Measurements from ENCODE around the gene PDIA2.

PDIA2 gene

DNA sequence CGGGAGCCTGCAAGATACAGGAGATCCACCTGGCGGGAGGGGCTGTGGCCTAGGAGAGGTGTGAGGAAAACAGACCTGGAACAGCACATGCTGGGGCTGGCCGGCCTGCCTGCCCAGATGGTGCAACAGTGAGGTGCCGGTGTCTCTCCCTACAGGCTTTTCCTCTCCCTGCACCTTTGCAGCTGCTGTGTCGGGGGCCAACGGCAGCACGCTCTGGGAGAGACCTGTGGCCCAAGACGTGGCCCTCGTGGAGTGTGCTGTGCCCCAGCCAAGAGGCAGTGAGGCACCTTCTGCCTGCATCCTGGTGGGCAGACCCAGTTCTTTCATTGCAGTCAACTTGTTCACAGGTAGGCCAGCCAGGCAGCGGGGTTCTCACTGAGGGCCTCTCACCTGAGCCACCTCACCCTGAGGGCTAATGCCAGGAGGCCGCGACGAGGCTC lies 23.1 kb upstream of the PDIA2 start:
- 97% methylated on average over 13 of the region's 13 CpGs for WGBS
- no peaks in the 10 kb centered on the region for H3K79me1 ChIP-seq (replicated peaks; ENCODE audit: low read length, poor library complexity, severe bottlenecking)

DNA sequence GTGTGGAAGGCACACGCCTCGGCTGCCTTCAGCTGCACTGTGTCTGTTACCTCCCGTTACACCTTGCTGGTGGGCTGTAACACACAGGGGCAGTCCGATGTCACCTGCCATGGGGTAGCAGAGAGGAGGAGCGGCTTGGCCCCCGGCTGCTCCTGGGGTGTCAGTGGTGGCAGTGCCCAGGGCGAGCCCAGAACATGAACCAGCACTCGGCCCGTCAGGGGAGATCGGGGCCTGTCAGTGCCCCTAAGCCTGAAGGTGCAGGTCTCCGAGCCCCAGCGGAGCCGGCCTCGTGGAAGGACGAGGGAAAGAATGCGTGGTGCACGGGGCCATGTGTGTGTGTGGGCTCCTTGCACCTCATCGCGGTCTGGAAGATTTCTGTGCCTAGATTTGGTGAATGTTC lies 22.6 kb upstream of the PDIA2 start:
- no peaks in the 10 kb centered on the region for H3K9me3 ChIP-seq (ENCODE audit: control insufficient read depth, low read length)
- no peak overlapping the region for H2AK5ac ChIP-seq (ENCODE audit: low read length, severe bottlenecking)
- H2BK15ac ChIP-seq (ENCODE audit: low read depth, poor library complexity, severe bottlenecking): no peak overlapping the region
- no peak overlapping the region for H3K27ac ChIP-seq (ENCODE audit: low read length, poor library complexity, severe bottlenecking)
- H3K4me3 ChIP-seq (ENCODE audit: insufficient read depth in 1 of 2, low read depth in 1 of 2, low read length in 2 of 2): no peak overlapping the region
- H3K4me1 ChIP-seq (ENCODE audit: control insufficient read depth, insufficient read depth, low read depth, low read length): peaks cover 2% of the 10 kb centered on the region
- no peak overlapping the region for H3K18ac ChIP-seq (ENCODE audit: low read depth in 1 of 2, low read length in 2 of 2)
- peaks cover 66 to 72% of the 10 kb centered on the region in 2 experiments for H3K36me3 ChIP-seq (ENCODE audit: control insufficient read depth in 1 of 2, insufficient read depth in 2 of 2, low read depth in 1 of 2, low read length in 2 of 2)
- H3K79me1 ChIP-seq (replicated peaks; ENCODE audit: low read length, poor library complexity, severe bottlenecking): no peaks in the 10 kb centered on the region
- H2BK5ac ChIP-seq (ENCODE audit: low read depth, low read length, poor library complexity, severe bottlenecking): no peak overlapping the region
- H2BK12ac ChIP-seq (ENCODE audit: low read length in 2 of 2): no peak overlapping the region
- H3K9ac ChIP-seq (ENCODE audit: low read length): no peak overlapping the region
- no peaks in the 10 kb centered on the region for H3K27me3 ChIP-seq (ENCODE audit: control insufficient read depth in 1 of 2, insufficient read depth in 1 of 2, low read length in 2 of 2)
- H3K4ac ChIP-seq (ENCODE audit: low read depth in 1 of 2, low read length in 2 of 2): no peak overlapping the region
- H2AFZ ChIP-seq (ENCODE audit: low read depth, low read length): no peak overlapping the region
- no peak overlapping the region for H3K23ac ChIP-seq (ENCODE audit: low read length in 2 of 2)
- no peak overlapping the region for H3K14ac ChIP-seq (ENCODE audit: low read length in 2 of 2)
- no peak overlapping the region for H4K8ac ChIP-seq (ENCODE audit: low read length)
- H4K91ac ChIP-seq (ENCODE audit: low read length): no peak overlapping the region
- no peak for DNase-seq
- no peak overlapping the region for H3K4me2 ChIP-seq (ENCODE audit: low read length, poor library complexity, severe bottlenecking)
- whole genome bisulfite sequencing: 98% methylated on average over 19 of the region's 19 CpGs
- H2BK120ac ChIP-seq (ENCODE audit: low read depth, low read length): no peak overlapping the region

More for the DNA sequence above, 23.1 kb upstream of the PDIA2 start:
- Histone ChIP-seq H3K27me3 (ENCODE audit: control insufficient read depth in 1 of 2, insufficient read depth in 1 of 2, low read length in 2 of 2) (no peaks in the 10 kb centered on the region), H3K4ac (ENCODE audit: low read depth in 1 of 2, low read length in 2 of 2) (no peak overlapping the region), H3K36me3 (ENCODE audit: control insufficient read depth in 1 of 2, insufficient read depth in 2 of 2, low read depth in 1 of 2, low read length in 2 of 2) (peaks cover 64 to 72% of the 10 kb centered on the region in 2 experiments), H2AK5ac (ENCODE audit: low read length, severe bottlenecking) (no peak overlapping the region), H3K9me3 (ENCODE audit: control insufficient read depth, low read length) (no peaks in the 10 kb centered on the region), H2BK12ac (ENCODE audit: low read length in 2 of 2) (no peak overlapping the region), H3K4me1 (ENCODE audit: control insufficient read depth, insufficient read depth, low read depth, low read length) (peaks cover 2% of the 10 kb centered on the region), H3K27ac (ENCODE audit: low read length, poor library complexity, severe bottlenecking) (no peak overlapping the region), H4K8ac (ENCODE audit: low read length) (no peak overlapping the region), H3K23ac (ENCODE audit: low read length in 2 of 2) (no peak overlapping the region), H2BK15ac (ENCODE audit: low read depth, poor library complexity, severe bottlenecking) (no peak overlapping the region), H2BK120ac (ENCODE audit: low read depth, low read length) (no peak overlapping the region), H3K4me2 (ENCODE audit: low read length, poor library complexity, severe bottlenecking) (no peak overlapping the region), H3K18ac (ENCODE audit: low read depth in 1 of 2, low read length in 2 of 2) (no peak overlapping the region), H3K14ac (ENCODE audit: low read length in 2 of 2) (no peak overlapping the region), H3K9ac (ENCODE audit: low read length) (no peak overlapping the region), H2BK5ac (ENCODE audit: low read depth, low read length, poor library complexity, severe bottlenecking) (no peak overlapping the region), H4K91ac (ENCODE audit: low read length) (peak overlapping the region; percentile 50), H2AFZ (ENCODE audit: low read depth, low read length) (no peak overlapping the region), H3K4me3 (ENCODE audit: insufficient read depth in 1 of 2, low read depth in 1 of 2, low read length in 2 of 2) (no peak overlapping the region)
- no peak for DNase-seq

DNA sequence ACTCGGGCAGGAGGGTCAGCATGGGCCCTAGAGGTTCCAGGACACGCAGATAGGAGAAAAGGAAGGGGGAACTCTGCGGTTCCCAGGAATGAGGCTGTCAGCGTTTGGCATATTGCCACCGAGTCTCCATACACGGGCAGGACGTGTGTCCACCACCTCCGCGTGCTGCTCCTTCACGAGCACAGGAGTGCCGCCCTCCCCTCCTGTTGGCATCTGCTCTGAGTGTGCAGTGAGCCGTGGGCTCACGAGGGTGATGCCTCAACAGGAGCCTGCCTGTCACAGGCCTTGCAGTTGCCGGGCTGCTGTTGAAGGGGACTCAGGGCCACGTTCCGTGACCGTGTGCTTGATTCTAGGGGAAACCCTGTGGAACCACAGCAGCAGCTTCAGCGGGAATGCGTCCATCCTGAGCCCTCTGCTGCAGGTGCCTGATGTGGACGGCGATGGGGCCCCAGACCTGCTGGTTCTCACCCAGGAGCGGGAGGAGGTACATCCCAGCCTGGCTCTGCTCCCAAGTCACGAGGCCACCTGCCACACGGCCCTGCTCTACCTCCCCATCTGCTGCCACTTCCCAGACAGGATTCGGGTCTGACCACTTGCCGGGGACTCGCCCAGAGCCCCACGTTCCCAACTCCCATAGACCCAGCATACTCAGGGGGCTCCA lies 21.8 kb upstream of the PDIA2 start:
- H3K27ac ChIP-seq (ENCODE audit: low read length, poor library complexity, severe bottlenecking): no peak overlapping the region
- H2BK12ac ChIP-seq (ENCODE audit: low read length in 2 of 2): no peak overlapping the region
- no peak overlapping the region for H3K23ac ChIP-seq (ENCODE audit: low read length in 2 of 2)
- H3K18ac ChIP-seq (ENCODE audit: low read depth in 1 of 2, low read length in 2 of 2): no peak overlapping the region
- DNase-seq: no peak
- no peaks in the 10 kb centered on the region for H3K79me1 ChIP-seq (replicated peaks; ENCODE audit: low read length, poor library complexity, severe bottlenecking)
- H2BK120ac ChIP-seq (ENCODE audit: low read depth, low read length): no peak overlapping the region
- H2AFZ ChIP-seq (ENCODE audit: low read depth, low read length): no peak overlapping the region
- H2BK5ac ChIP-seq (ENCODE audit: low read depth, low read length, poor library complexity, severe bottlenecking): no peak overlapping the region
- H2BK15ac ChIP-seq (ENCODE audit: low read depth, poor library complexity, severe bottlenecking): no peak overlapping the region
- no peak overlapping the region for H3K4ac ChIP-seq (ENCODE audit: low read depth in 1 of 2, low read length in 2 of 2)
- 96% methylated on average over 26 of the region's 28 CpGs for WGBS
- H3K14ac ChIP-seq (ENCODE audit: low read length in 2 of 2): no peak overlapping the region
- no peaks in the 10 kb centered on the region for H3K9me3 ChIP-seq (ENCODE audit: control insufficient read depth, low read length)
- no peaks in the 10 kb centered on the region for H3K27me3 ChIP-seq (ENCODE audit: control insufficient read depth in 1 of 2, insufficient read depth in 1 of 2, low read length in 2 of 2)
- H4K8ac ChIP-seq (ENCODE audit: low read length): no peak overlapping the region
- peaks cover 4% of the 10 kb centered on the region for H3K4me1 ChIP-seq (ENCODE audit: control insufficient read depth, insufficient read depth, low read depth, low read length)
- peaks cover 59 to 73% of the 10 kb centered on the region in 2 experiments for H3K36me3 ChIP-seq (ENCODE audit: control insufficient read depth in 1 of 2, insufficient read depth in 2 of 2, low read depth in 1 of 2, low read length in 2 of 2)
- no peak overlapping the region for H4K91ac ChIP-seq (ENCODE audit: low read length)
- H3K4me3 ChIP-seq (ENCODE audit: insufficient read depth in 1 of 2, low read depth in 1 of 2, low read length in 2 of 2): no peak overlapping the region
- H2AK5ac ChIP-seq (ENCODE audit: low read length, severe bottlenecking): no peak overlapping the region
- no peak overlapping the region for H3K4me2 ChIP-seq (ENCODE audit: low read length, poor library complexity, severe bottlenecking)
- no peak overlapping the region for H3K9ac ChIP-seq (ENCODE audit: low read length)

DNA sequence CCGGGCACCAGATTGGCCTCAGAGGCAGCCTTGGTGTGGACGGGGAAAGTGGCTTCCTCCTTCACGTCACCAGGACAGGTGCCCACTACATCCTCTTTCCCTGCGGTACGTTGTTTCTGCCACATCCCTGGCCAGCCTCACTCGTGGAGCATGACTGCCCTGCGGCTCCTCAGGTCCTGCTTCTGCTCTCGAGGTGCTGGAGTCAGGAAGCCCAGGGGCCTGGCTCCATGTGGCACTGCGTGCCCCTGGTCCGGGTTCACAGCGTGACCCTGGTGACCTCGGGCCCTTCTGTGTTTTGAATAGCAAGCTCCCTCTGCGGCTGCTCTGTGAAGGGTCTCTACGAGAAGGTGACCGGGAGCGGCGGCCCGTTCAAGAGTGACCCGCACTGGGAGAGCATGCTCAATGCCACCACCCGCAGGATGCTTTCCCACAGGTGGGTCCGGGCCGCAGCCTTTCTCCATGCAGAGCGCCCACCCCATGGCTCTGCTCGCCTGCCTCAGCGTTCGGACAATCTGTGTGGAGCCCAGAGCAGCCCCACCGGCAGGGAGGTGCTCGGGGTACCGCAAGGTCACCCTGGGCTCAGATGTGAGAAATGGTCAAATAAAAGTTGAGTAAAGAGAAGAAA lies 20.7 kb upstream of the PDIA2 start:
- no peak overlapping the region for H2AFZ ChIP-seq (ENCODE audit: low read depth, low read length)
- WGBS: 96% methylated on average over 29 of the region's 29 CpGs
- no peak overlapping the region for H2AK5ac ChIP-seq (ENCODE audit: low read length, severe bottlenecking)
- no peak overlapping the region for H4K8ac ChIP-seq (ENCODE audit: low read length)
- no peak overlapping the region for H2BK15ac ChIP-seq (ENCODE audit: low read depth, poor library complexity, severe bottlenecking)
- no peak overlapping the region for H2BK120ac ChIP-seq (ENCODE audit: low read depth, low read length)
- H2BK12ac ChIP-seq (ENCODE audit: low read length in 2 of 2): no peak overlapping the region
- H3K23ac ChIP-seq (ENCODE audit: low read length in 2 of 2): no peak overlapping the region
- H3K79me1 ChIP-seq (replicated peaks; ENCODE audit: low read length, poor library complexity, severe bottlenecking): no peaks in the 10 kb centered on the region
- peaks cover 55 to 70% of the 10 kb centered on the region in 2 experiments for H3K36me3 ChIP-seq (ENCODE audit: control insufficient read depth in 1 of 2, insufficient read depth in 2 of 2, low read depth in 1 of 2, low read length in 2 of 2)
- no peak overlapping the region for H3K14ac ChIP-seq (ENCODE audit: low read length in 2 of 2)
- no peak overlapping the region for H3K4me3 ChIP-seq (ENCODE audit: insufficient read depth in 1 of 2, low read depth in 1 of 2, low read length in 2 of 2)
- H3K27ac ChIP-seq (ENCODE audit: low read length, poor library complexity, severe bottlenecking): no peak overlapping the region
- no peak overlapping the region for H4K91ac ChIP-seq (ENCODE audit: low read length)
- no peak overlapping the region for H2BK5ac ChIP-seq (ENCODE audit: low read depth, low read length, poor library complexity, severe bottlenecking)
- H3K9me3 ChIP-seq (ENCODE audit: control insufficient read depth, low read length): no peaks in the 10 kb centered on the region
- H3K4me1 ChIP-seq (ENCODE audit: control insufficient read depth, insufficient read depth, low read depth, low read length): peaks cover 4% of the 10 kb centered on the region
- no peak overlapping the region for H3K18ac ChIP-seq (ENCODE audit: low read depth in 1 of 2, low read length in 2 of 2)
- H3K27me3 ChIP-seq (ENCODE audit: control insufficient read depth in 1 of 2, insufficient read depth in 1 of 2, low read length in 2 of 2): no peaks in the 10 kb centered on the region
- no peak overlapping the region for H3K4ac ChIP-seq (ENCODE audit: low read depth in 1 of 2, low read length in 2 of 2)
- H3K4me2 ChIP-seq (ENCODE audit: low read length, poor library complexity, severe bottlenecking): no peak overlapping the region
- H3K9ac ChIP-seq (ENCODE audit: low read length): no peak overlapping the region
- DNase-seq: no peak
